ENCODE data around the gene LAMB3. TPM values are rescaled to one million over a fixed set of nuclear protein-coding genes. Genes with fewer than 3 reads are reported as not detected.

Gene LAMB3
- total RNA-seq, 1 experiment from 2014 or later = 90.0 TPM

GRCh38 chr1:209626346-209627026, 25.7 kb downstream of the LAMB3 start:
- Histone ChIP-seq H3K4me3 (no peak overlapping the region), H3K4me2 (no peak overlapping the region), H3K27me3 (ENCODE audit: insufficient read depth, low read depth) (no peaks in the 10 kb centered on the region), H3K36me3 (ENCODE audit: low read depth) (peaks cover 18% of the 10 kb centered on the region; the same call in 1 of the 2 replicates), H3K9me3 (ENCODE audit: insufficient read depth, low read depth) (no peaks in the 10 kb centered on the region), H3F3A (ENCODE audit: insufficient read depth, low read depth) (peaks cover 16% of the 10 kb centered on the region; the same call in 1 of the 2 replicates), H2AFZ (no peak overlapping the region), H3K27ac (no peak overlapping the region), H3K79me2 (ENCODE audit: low read depth) (no peaks in the 10 kb centered on the region), H3K4me1 (replicated peaks; ENCODE audit: insufficient read depth) (no peaks in the 10 kb centered on the region), H3K9me2 (ENCODE audit: insufficient read depth) (no peaks in the 10 kb centered on the region), H4K20me1 (ENCODE audit: insufficient read depth) (no peaks in the 10 kb centered on the region)
- no peak for DNase-seq
- CTCF ChIA-PET = interaction anchor here (0.5 kb wide), 1 partner anchor 48 kb away, joined by 3 read pairs; no protein-coding TSS in a partner anchor
- BruUV-seq (replicated peaks) = no TSS peak
- intact Hi-C loops (cut with micrococcal nuclease; ENCODE audit: unreplicated experiment) = loop anchor here (1.0 to 2.0 kb wide), 2 partner anchors 50 to 58 kb away; no protein-coding TSS in a partner anchor
- TF ChIP-seq EZH2 (IDR thresholded peaks at IDR 0.05; ENCODE audit: low read depth) (no peak), CTCF (conservative IDR thresholded peaks at IDR 0.05) (no peak)
- POLR2A ChIA-PET (ENCODE audit: unreplicated experiment) = no interaction called here

GRCh38 chr1:209625791-209626285, 26.4 kb downstream of the LAMB3 start:
- no peak for DNase-seq
- Histone ChIP-seq H3K4me2 (no peak overlapping the region), H2AFZ (no peak overlapping the region), H3K79me2 (ENCODE audit: low read depth) (no peaks in the 10 kb centered on the region), H3K27me3 (ENCODE audit: insufficient read depth, low read depth) (no peaks in the 10 kb centered on the region), H3K9me2 (ENCODE audit: insufficient read depth) (no peaks in the 10 kb centered on the region), H3K9me3 (ENCODE audit: insufficient read depth, low read depth) (no peaks in the 10 kb centered on the region), H3K4me1 (replicated peaks; ENCODE audit: insufficient read depth) (no peaks in the 10 kb centered on the region), H4K20me1 (ENCODE audit: insufficient read depth) (no peaks in the 10 kb centered on the region), H3K36me3 (ENCODE audit: low read depth) (peaks cover 24% of the 10 kb centered on the region; the same call in 1 of the 2 replicates), H3F3A (ENCODE audit: insufficient read depth, low read depth) (peaks cover 18% of the 10 kb centered on the region; the same call in 1 of the 2 replicates), H3K27ac (no peak overlapping the region), H3K4me3 (no peak overlapping the region)
- ChIA-PET CTCF (no interaction called here), POLR2A (ENCODE audit: unreplicated experiment) (no interaction called here)
- TF ChIP-seq CTCF (conservative IDR thresholded peaks at IDR 0.05) (no peak), EZH2 (IDR thresholded peaks at IDR 0.05; ENCODE audit: low read depth) (no peak)
- intact Hi-C loops (cut with micrococcal nuclease; ENCODE audit: unreplicated experiment) = loop anchor here (2.0 kb wide), 1 partner anchor 57 kb away; no protein-coding TSS in a partner anchor
- BruUV-seq (replicated peaks) = no TSS peak

- H3K36me3 ChIP-seq (ENCODE audit: low read depth) = peaks cover 31% of the 10 kb centered on the region; the same call in 1 of the 2 replicates
- H4K20me1 ChIP-seq (ENCODE audit: insufficient read depth) = no peaks in the 10 kb centered on the region
- H3K4me1 ChIP-seq (replicated peaks; ENCODE audit: insufficient read depth) = no peaks in the 10 kb centered on the region
- H3K27me3 ChIP-seq (ENCODE audit: insufficient read depth, low read depth) = no peaks in the 10 kb centered on the region
- intact Hi-C loops (cut with micrococcal nuclease; ENCODE audit: unreplicated experiment) = no loop called here
- H3K79me2 ChIP-seq (ENCODE audit: low read depth) = no peaks in the 10 kb centered on the region
- TF ChIP-seq EZH2 (IDR thresholded peaks at IDR 0.05; ENCODE audit: low read depth) = no peak
- TF ChIP-seq CTCF (conservative IDR thresholded peaks at IDR 0.05) = no peak
- no peak for DNase-seq
- POLR2A ChIA-PET (ENCODE audit: unreplicated experiment) = no interaction called here
- H3K4me3 ChIP-seq = no peak overlapping the region
- peaks cover 17% of the 10 kb centered on the region; the same call in 1 of the 2 replicates for H3F3A ChIP-seq (ENCODE audit: insufficient read depth, low read depth)
- BruUV-seq (replicated peaks) = no TSS peak
- no peak overlapping the region for H3K4me2 ChIP-seq
- CTCF ChIA-PET = interaction anchor here (0.8 kb wide), 1 partner anchor 72 kb away, joined by 3 read pairs; no protein-coding TSS in a partner anchor
- H3K9me3 ChIP-seq (ENCODE audit: insufficient read depth, low read depth) = no peaks in the 10 kb centered on the region
- H2AFZ ChIP-seq = no peak overlapping the region
- no peaks in the 10 kb centered on the region for H3K9me2 ChIP-seq (ENCODE audit: insufficient read depth)
- H3K27ac ChIP-seq = no peak overlapping the region
Measured at GRCh38 chr1:209624558-209625549, 27.4 kb downstream of the LAMB3 start.

Measured in PC-9 (cell line).